Measurements from ENCODE around the gene HMCES. TPM values are rescaled to one million over a fixed set of nuclear protein-coding genes. Genes with fewer than 3 reads are reported as not detected.

HMCES gene
- total RNA-seq, 1 donor from 2014 or later = 61.2 TPM

- TF ChIP-seq CTCF (conservative IDR thresholded peaks at IDR 0.05) = no peak
Measured at GRCh38 chr3:129315998-129316247, 37.3 kb downstream of the HMCES start.

GRCh38 chr3:129316248-129317013, 37.8 kb downstream of the HMCES start:
- TF ChIP-seq CTCF (conservative IDR thresholded peaks at IDR 0.05) = peak; percentile 65
- Mint-ChIP-seq H3K27ac (ENCODE audit: unreplicated experiment) (peak overlapping the region; percentile 87), H3K4me3 (peak overlapping the region; percentile 92), H3K36me3 (ENCODE audit: low read depth) (peaks cover 8% of the 10 kb centered on the region), H3K9me3 (no peaks in the 10 kb centered on the region), H3K4me1 (peaks cover 22% of the 10 kb centered on the region), H3K27me3 (ENCODE audit: low read depth) (peaks cover 3% of the 10 kb centered on the region)
- DNase-seq (ENCODE audit: low read depth, low spot score) = peak; percentile 98

More at GRCh38 chr3:129315998-129316247, 37.3 kb downstream of the HMCES start:
- Mint-ChIP-seq H3K4me1 (peaks cover 22% of the 10 kb centered on the region), H3K4me3 (peak overlapping the region; percentile 92), H3K27ac (ENCODE audit: unreplicated experiment) (peak overlapping the region; percentile 87), H3K36me3 (ENCODE audit: low read depth) (peaks cover 8% of the 10 kb centered on the region), H3K27me3 (ENCODE audit: low read depth) (peaks cover 3% of the 10 kb centered on the region), H3K9me3 (no peaks in the 10 kb centered on the region)
- DNase-seq (ENCODE audit: low read depth, low spot score) = no peak

- Mint-ChIP-seq H3K36me3 (ENCODE audit: low read depth) (peaks cover 8% of the 10 kb centered on the region), H3K4me3 (peak overlapping the region; percentile 49), H3K9me3 (no peaks in the 10 kb centered on the region), H3K27me3 (ENCODE audit: low read depth) (peaks cover 3% of the 10 kb centered on the region), H3K4me1 (peaks cover 22% of the 10 kb centered on the region), H3K27ac (ENCODE audit: unreplicated experiment) (no peak overlapping the region)
- TF ChIP-seq CTCF (conservative IDR thresholded peaks at IDR 0.05) = no peak
- no peak for DNase-seq (ENCODE audit: low read depth, low spot score)
Measured at GRCh38 chr3:129317014-129317771, 38.5 kb downstream of the HMCES start.

GRCh38 chr3:129317848-129318247, 39.2 kb downstream of the HMCES start:
- H3K4me1 Mint-ChIP-seq = peaks cover 18% of the 10 kb centered on the region
- TF ChIP-seq CTCF (conservative IDR thresholded peaks at IDR 0.05) = no peak
- peak overlapping the region; percentile 44 for H3K4me3 Mint-ChIP-seq
- peaks cover 3% of the 10 kb centered on the region for H3K27me3 Mint-ChIP-seq (ENCODE audit: low read depth)
- H3K9me3 Mint-ChIP-seq = no peaks in the 10 kb centered on the region
- peaks cover 8% of the 10 kb centered on the region for H3K36me3 Mint-ChIP-seq (ENCODE audit: low read depth)
- DNase-seq (ENCODE audit: low read depth, low spot score) = no peak
- no peak overlapping the region for H3K27ac Mint-ChIP-seq (ENCODE audit: unreplicated experiment)

GRCh38 chr3:129318921-129319320, 40.3 kb downstream of the HMCES start:
- no peak overlapping the region for H3K27ac Mint-ChIP-seq (ENCODE audit: unreplicated experiment)
- H3K36me3 Mint-ChIP-seq (ENCODE audit: low read depth) = peaks cover 7% of the 10 kb centered on the region
- peak overlapping the region; percentile 49 for H3K4me3 Mint-ChIP-seq
- H3K27me3 Mint-ChIP-seq (ENCODE audit: low read depth) = peaks cover 3% of the 10 kb centered on the region
- no peaks in the 10 kb centered on the region for H3K9me3 Mint-ChIP-seq
- peaks cover 12% of the 10 kb centered on the region for H3K4me1 Mint-ChIP-seq
- TF ChIP-seq CTCF (conservative IDR thresholded peaks at IDR 0.05) = no peak
- no peak for DNase-seq (ENCODE audit: low read depth, low spot score)
